B cell (primary cell): ENCODE results near the gene CALY.

Source experiments
- EZH2 ChIP-seq: IDR thresholded peaks from 2 replicates; pipeline ENCODE4 v1.6.1; 2012; ENCODE audit warnings: borderline replicate concordance, low read depth, mild to moderate bottlenecking, moderate library complexity, low read length; ENCODE audit not compliant: insufficient read depth, poor library complexity, severe bottlenecking
- TF ChIP-seq, protein P1 (sequence below): fragments of 200-600 bp; IDR thresholded peaks from one replicate; pipeline ENCODE4 v1.8.0; 2022; ENCODE audit warnings: antibody characterized with exemption, mild to moderate bottlenecking

DNA sequence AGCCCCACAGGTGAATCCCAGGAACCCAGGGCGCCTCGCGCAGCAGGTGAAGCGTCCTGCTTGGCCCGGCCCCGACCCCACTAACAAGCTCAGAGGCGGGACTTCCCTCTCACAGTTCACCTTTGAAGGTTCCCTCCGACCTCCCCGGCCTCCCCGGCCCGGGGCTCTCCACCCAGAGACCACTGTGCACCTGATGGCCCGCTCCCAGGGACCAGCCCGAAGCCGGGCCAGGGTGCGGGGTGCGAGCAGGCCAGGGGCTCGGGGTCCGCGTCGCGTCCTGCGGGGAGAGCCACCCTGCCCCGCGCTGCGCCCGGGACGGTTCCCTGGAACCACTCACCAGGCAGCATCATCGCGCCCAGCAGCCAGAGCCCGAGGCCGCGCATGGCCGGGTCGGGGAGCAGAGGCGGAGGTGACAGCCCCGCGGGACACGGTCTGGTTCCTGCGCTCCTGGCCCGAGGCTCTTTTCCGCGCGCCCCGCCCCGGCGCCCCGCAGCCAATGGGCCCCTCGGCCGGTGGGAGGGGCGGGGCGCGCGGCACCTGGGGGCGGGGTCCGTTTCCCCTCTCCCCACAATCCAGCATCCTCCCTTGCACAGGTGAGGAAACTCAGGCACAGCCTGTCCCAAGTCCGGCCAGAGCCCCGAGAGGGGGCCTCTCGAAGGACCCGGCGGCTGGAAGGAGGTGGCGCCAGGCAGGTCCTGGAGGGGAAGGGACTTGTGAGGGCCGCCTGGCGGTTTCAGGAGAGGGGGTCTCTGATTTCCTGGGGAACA lies 60.1 kb downstream of the CALY start, which contains the start of gene ADAM8:
- TF ChIP-seq, protein P1, sequence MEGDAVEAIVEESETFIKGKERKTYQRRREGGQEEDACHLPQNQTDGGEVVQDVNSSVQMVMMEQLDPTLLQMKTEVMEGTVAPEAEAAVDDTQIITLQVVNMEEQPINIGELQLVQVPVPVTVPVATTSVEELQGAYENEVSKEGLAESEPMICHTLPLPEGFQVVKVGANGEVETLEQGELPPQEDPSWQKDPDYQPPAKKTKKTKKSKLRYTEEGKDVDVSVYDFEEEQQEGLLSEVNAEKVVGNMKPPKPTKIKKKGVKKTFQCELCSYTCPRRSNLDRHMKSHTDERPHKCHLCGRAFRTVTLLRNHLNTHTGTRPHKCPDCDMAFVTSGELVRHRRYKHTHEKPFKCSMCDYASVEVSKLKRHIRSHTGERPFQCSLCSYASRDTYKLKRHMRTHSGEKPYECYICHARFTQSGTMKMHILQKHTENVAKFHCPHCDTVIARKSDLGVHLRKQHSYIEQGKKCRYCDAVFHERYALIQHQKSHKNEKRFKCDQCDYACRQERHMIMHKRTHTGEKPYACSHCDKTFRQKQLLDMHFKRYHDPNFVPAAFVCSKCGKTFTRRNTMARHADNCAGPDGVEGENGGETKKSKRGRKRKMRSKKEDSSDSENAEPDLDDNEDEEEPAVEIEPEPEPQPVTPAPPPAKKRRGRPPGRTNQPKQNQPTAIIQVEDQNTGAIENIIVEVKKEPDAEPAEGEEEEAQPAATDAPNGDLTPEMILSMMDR, result no peak
- no peak for TF ChIP-seq EZH2
